Ectodermal cell (in vitro differentiated cells): Measurements from ENCODE around the gene GABRG3.

Source experiments
- H3K27ac ChIP-seq: 2 replicates; pipeline ENCODE4 v1.7.0; 2013; ENCODE audit warnings: mild to moderate bottlenecking, low read depth, low read length; ENCODE audit not compliant: insufficient read depth, poor library complexity, severe bottlenecking
- H3K27me3 ChIP-seq: 2 replicates; pipeline ENCODE4 v1.7.0; 2013; ENCODE audit warnings: mild to moderate bottlenecking, low read length; ENCODE audit not compliant: insufficient read depth, control insufficient read depth, poor library complexity, severe bottlenecking
- H3K36me3 ChIP-seq: one replicate; pipeline ENCODE4 v1.7.0; 2013; ENCODE audit warnings: low read length; ENCODE audit not compliant: control insufficient read depth, insufficient read depth
- H3K4me1 ChIP-seq: one replicate; pipeline ENCODE4 v1.7.0; 2013; ENCODE audit warnings: low read length; ENCODE audit not compliant: control insufficient read depth, insufficient read depth
- H3K4me3 ChIP-seq: 2 replicates; pipeline ENCODE4 v1.7.0; 2013; ENCODE audit warnings: low read depth, low read length, control low read depth; ENCODE audit not compliant: insufficient read depth
- H3K9me3 ChIP-seq: 2 replicates; pipeline ENCODE4 v1.7.0; 2013; ENCODE audit warnings: mild to moderate bottlenecking, low read length, moderate library complexity; ENCODE audit not compliant: control insufficient read depth
- WGBS, 2 experiments: methylation state at CpG; one replicate each; pipeline ENCODE4 v1.1.7; 2013; ENCODE audit warnings: missing lambda C conversion rate in 2 of 2; 5-methylcytosine and 5-hydroxymethylcytosine counted together

GABRG3 gene

GRCh38 chr15:27479296-27480140 is 508.5 kb downstream of the GABRG3 start:
- Histone ChIP-seq H3K9me3 (no peaks in the 10 kb centered on the region), H3K4me3 (no peak overlapping the region), H3K27ac (no peak overlapping the region), H3K27me3 (no peaks in the 10 kb centered on the region), H3K4me1 (peaks cover 7% of the 10 kb centered on the region), H3K36me3 (no peaks in the 10 kb centered on the region)
- 82 to 87% methylated on average over 4 of the region's 4 CpGs for WGBS, 2 experiments

GRCh38 chr15:27480141-27480530 is 509.2 kb downstream of the GABRG3 start:
- 94 to 98% methylated on average over 5 of the region's 5 CpGs for WGBS, 2 experiments
- Histone ChIP-seq H3K9me3 (no peaks in the 10 kb centered on the region), H3K27ac (no peak overlapping the region), H3K4me1 (peaks cover 7% of the 10 kb centered on the region), H3K27me3 (no peaks in the 10 kb centered on the region), H3K4me3 (no peak overlapping the region), H3K36me3 (no peaks in the 10 kb centered on the region)

GRCh38 chr15:27480642-27481041 is 509.7 kb downstream of the GABRG3 start:
- H3K27me3 ChIP-seq: no peaks in the 10 kb centered on the region
- 94% methylated on average over 3 of the region's 3 CpGs for WGBS, 2 experiments
- H3K9me3 ChIP-seq: no peaks in the 10 kb centered on the region
- no peak overlapping the region for H3K27ac ChIP-seq
- H3K4me1 ChIP-seq: peaks cover 7% of the 10 kb centered on the region
- no peaks in the 10 kb centered on the region for H3K36me3 ChIP-seq
- H3K4me3 ChIP-seq: no peak overlapping the region

- peaks cover 7% of the 10 kb centered on the region for H3K4me1 ChIP-seq
- no peaks in the 10 kb centered on the region for H3K36me3 ChIP-seq
- no peak overlapping the region for H3K4me3 ChIP-seq
- no peak overlapping the region for H3K27ac ChIP-seq
- 11 to 12% methylated on average over 4 of the region's 4 CpGs for WGBS, 2 experiments
- no peaks in the 10 kb centered on the region for H3K9me3 ChIP-seq
- no peaks in the 10 kb centered on the region for H3K27me3 ChIP-seq
Observed at GRCh38 chr15:27481768-27482167, 510.8 kb downstream of the GABRG3 start.

GRCh38 chr15:27482287-27482686 is 511.3 kb downstream of the GABRG3 start:
- H3K27me3 ChIP-seq: no peaks in the 10 kb centered on the region
- peaks cover 7% of the 10 kb centered on the region for H3K4me1 ChIP-seq
- 72 to 73% methylated on average over 6 of the region's 6 CpGs for WGBS, 2 experiments
- H3K27ac ChIP-seq: no peak overlapping the region
- no peaks in the 10 kb centered on the region for H3K9me3 ChIP-seq
- no peak overlapping the region for H3K4me3 ChIP-seq
- H3K36me3 ChIP-seq: no peaks in the 10 kb centered on the region

GRCh38 chr15:27483124-27483523 is 512.1 kb downstream of the GABRG3 start:
- Histone ChIP-seq H3K4me3 (no peak overlapping the region), H3K36me3 (no peaks in the 10 kb centered on the region), H3K27me3 (no peaks in the 10 kb centered on the region), H3K27ac (no peak overlapping the region), H3K4me1 (peaks cover 7% of the 10 kb centered on the region), H3K9me3 (no peaks in the 10 kb centered on the region)
- 85 to 86% methylated on average over 6 of the region's 6 CpGs for WGBS, 2 experiments

GRCh38 chr15:27485265-27485664 is 514.3 kb downstream of the GABRG3 start:
- H3K27ac ChIP-seq: no peak overlapping the region
- no peak overlapping the region for H3K4me3 ChIP-seq
- no peaks in the 10 kb centered on the region for H3K27me3 ChIP-seq
- H3K9me3 ChIP-seq: no peaks in the 10 kb centered on the region
- WGBS, 2 experiments: 92 to 93% methylated on average over 3 of the region's 3 CpGs
- no peaks in the 10 kb centered on the region for H3K36me3 ChIP-seq
- H3K4me1 ChIP-seq: peaks cover 7% of the 10 kb centered on the region

GRCh38 chr15:27486051-27486450 is 515.1 kb downstream of the GABRG3 start:
- no peaks in the 10 kb centered on the region for H3K27me3 ChIP-seq
- H3K4me1 ChIP-seq: peaks cover 11% of the 10 kb centered on the region
- no peaks in the 10 kb centered on the region for H3K36me3 ChIP-seq
- 71 to 76% methylated on average over 5 of the region's 6 CpGs for WGBS, 2 experiments
- no peaks in the 10 kb centered on the region for H3K9me3 ChIP-seq
- H3K4me3 ChIP-seq: no peak overlapping the region
- no peak overlapping the region for H3K27ac ChIP-seq

- no peaks in the 10 kb centered on the region for H3K36me3 ChIP-seq
- no peaks in the 10 kb centered on the region for H3K9me3 ChIP-seq
- no peaks in the 10 kb centered on the region for H3K27me3 ChIP-seq
- WGBS, 2 experiments: 93 to 96% methylated on average over 3 to 5 of the region's 6 CpGs
- H3K4me1 ChIP-seq: peaks cover 12% of the 10 kb centered on the region
- no peak overlapping the region for H3K4me3 ChIP-seq
- no peak overlapping the region for H3K27ac ChIP-seq
Observed at GRCh38 chr15:27486683-27487647, 516.0 kb downstream of the GABRG3 start.

- Histone ChIP-seq H3K27ac (no peak overlapping the region), H3K36me3 (no peaks in the 10 kb centered on the region), H3K4me1 (peaks cover 13% of the 10 kb centered on the region), H3K4me3 (no peak overlapping the region), H3K9me3 (no peaks in the 10 kb centered on the region), H3K27me3 (no peaks in the 10 kb centered on the region)
- WGBS, 2 experiments: 94 to 95% methylated on average over 11 of the region's 11 CpGs
Observed at GRCh38 chr15:27487846-27488245, 516.9 kb downstream of the GABRG3 start.
